DMS153 treated with DMSO at 0.1 percent for 48 hours (cell line): ENCODE results near the gene MYL6B.
A peak's percentile ranks its signal among the peaks of the same experiment; 100 is the strongest.
"Not testable (repeated sequence)": the region's sequence is repeated elsewhere in the genome, so short reads cannot be mapped to it uniquely, and the experiment has no call there.

Experiments used
- DNase-seq: peaks from one replicate; lab custom pipeline; 2025; ENCODE audit not compliant: unreplicated experiment; lab: John Stamatoyannopoulos, UW

Gene MYL6B

GRCh38 chr12:56151672-56152131, 685 bp upstream of the MYL6B start:
- peak; percentile 57 for DNase-seq

- no peak for DNase-seq
Measured at GRCh38 chr12:56152756-56153677, 630 bp downstream of the MYL6B start.

GRCh38 chr12:56153678-56154065, 1.3 kb downstream of the MYL6B start:
- no peak for DNase-seq

DNA sequence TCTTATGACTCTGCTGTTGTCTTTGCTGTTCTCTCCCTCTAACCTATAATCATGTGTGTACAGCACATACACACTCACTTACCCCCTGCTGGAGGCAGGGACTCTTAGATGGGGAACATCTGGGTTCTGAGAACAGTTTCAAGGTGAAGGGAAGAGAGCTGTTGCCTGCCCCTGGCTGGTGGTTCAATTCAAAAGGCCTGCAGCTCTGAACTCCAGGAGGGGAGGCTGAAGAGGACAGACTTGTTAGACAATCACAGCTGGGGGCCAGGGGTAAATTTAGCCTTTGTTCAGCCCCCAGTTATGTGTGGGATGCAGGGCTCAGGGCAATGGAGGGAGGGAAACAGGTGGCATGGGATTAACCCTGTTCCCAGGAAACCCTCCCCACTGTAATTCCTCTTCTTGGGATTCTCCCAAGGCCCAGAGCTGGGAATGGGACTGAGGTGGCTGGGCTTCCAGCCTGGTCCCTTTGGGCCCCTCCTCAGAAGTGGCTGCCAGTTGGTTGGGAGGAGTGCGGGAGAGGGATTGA, 1.9 kb downstream of the MYL6B start:
- DNase-seq = no peak

GRCh38 chr12:56154818-56155217, 2.4 kb downstream of the MYL6B start:
- DNase-seq = no peak

DNA sequence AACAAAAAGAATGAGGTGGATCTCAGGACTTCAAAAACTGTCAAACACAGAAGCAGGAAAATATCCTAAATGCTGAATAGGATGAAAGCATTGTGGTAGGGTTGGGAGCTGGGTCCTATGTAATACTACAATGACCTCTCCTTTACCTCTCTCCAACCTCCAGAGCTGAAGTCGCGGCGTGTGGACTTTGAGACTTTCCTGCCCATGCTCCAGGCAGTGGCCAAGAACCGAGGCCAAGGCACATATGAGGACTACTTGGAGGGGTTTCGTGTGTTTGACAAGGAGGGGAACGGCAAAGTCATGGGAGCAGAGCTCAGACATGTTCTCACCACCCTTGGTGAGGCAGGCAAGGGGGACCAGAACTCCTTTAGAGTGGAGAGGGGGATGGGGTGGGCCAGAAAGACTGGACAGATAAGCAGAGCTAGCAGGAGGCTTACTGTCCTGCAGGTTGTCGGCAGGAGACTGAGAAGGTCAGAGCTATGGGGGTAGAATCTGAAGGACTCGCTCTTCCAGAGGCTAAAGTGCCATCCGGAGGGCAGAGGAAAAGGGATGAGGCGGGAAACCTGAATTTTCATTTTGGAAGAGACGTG, 3.0 kb downstream of the MYL6B start:
- DNase-seq = no peak

DNA sequence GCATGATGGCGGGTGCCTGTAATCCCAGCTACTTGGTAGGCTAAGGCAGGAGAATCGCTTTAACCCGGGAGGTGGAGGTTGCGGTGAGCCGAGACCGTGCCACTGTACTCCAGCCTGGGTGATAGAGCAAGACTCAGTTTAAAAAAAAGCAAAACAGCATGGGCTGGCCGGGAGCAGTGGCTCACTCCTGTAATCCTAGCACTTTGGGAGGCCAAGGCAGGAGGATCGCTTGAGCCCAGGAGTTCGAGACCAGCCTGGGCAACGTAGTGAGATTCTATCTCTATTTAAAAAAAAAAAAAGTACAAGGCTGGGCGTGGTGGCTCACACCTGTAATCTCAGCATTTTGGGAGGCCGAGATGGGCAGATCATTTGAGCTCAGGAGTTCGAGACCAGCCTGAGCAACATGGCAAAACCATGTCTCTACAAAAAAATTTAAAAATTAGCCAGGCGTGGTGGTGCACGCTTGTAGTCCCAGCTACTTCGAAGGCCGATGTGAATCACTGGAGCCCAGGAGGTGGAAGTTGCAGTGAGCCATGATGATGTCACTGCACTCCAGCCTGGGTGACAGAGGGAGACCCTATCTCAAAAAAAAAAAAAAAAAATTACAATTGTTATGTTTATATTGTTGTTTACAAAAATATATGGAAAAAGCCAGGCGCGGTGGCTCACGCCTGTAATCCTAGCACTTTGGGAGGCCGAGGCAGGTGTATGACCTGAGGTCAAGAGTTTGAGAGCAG, 4.2 kb downstream of the MYL6B start:
- not testable (repeated sequence) for DNase-seq

DNA sequence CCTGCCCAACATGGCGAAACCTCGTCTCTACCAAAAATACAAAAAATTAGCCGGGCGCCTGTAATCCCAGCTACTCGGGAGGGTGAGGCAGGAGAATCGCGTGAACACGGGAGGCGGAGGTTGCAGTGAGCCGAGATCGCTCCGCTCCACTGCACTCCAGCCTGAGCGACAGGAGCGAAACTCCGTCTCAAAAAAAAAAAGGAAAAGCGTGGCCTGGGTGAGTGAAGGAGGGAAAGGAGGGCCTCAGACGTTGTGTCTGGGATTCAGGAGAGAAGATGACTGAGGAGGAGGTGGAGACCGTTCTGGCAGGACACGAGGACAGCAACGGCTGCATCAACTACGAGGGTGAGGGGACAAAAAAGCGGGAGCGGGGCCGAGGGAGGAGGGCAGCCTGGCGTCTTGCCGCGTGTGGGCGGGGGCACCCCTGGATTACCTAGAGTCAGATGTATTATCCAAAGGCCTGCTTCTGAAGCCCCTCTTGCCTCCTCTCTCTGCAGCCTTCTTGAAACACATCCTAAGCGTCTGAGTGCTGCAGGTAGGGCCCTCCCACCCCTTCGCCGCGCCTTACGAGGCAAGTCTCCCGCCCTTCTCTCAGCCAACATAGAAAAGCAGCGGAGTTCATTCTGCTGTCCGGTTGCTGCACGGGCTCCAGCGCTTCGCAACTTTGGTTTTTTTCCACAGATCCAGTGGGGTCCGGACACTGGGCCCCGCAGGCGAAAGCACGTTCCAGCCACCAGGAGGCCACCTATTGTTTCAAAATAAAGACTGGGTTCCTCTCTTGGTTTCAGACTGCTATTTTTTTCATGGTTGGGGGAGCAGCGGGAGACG, 5.0 kb downstream of the MYL6B start:
- DNase-seq = peak; percentile 87

DNA sequence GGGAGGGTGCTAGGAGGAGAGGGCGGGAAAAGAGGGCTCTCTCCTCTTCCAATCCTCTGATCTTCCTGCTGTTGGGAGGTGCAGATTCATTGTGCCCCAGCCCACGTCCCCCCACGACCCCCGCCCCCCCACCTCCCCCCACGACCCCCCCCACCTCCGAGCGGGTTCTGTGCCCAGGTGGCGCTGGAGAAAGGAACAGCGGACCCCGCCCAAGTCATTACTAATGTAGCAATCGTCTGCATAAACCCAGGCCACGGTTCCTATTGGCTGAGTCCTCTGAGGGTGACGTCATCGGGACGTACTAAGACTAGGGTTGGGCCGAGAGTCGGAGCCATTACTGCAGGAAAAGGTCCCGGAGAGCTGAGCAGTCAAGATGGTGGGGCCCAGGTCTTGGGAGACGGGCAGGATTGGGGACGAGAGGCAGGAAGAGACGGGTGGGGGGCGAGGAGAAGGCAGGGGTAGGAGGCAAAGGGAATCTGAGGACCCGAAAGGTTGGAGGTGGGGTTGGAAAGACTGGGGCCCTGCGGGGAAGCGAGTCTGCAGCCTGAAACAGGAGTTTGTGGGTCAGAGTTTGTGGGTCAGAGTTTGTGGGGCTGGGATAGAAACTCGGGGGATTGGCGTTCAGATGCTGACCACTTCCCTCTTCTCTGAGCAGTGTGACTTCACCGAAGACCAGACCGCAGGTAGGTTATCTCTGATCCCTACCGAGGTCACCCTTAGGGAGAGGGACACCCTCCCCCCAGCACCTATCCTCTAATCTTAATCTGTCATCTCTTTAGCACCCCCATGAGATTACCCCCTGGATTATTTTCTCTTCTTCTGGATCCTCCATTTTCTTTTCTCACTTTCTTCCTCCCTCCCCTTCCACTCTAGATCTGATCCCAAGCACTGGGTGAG, 5.9 kb downstream of the MYL6B start, which contains the start of gene MYL6:
Gene MYL6 (plus strand): TSS at position 331 of the 897 bp plus-strand sequence. CDS start 43 bp downstream, at position 374.
- peak; percentile 95 for DNase-seq

DNA sequence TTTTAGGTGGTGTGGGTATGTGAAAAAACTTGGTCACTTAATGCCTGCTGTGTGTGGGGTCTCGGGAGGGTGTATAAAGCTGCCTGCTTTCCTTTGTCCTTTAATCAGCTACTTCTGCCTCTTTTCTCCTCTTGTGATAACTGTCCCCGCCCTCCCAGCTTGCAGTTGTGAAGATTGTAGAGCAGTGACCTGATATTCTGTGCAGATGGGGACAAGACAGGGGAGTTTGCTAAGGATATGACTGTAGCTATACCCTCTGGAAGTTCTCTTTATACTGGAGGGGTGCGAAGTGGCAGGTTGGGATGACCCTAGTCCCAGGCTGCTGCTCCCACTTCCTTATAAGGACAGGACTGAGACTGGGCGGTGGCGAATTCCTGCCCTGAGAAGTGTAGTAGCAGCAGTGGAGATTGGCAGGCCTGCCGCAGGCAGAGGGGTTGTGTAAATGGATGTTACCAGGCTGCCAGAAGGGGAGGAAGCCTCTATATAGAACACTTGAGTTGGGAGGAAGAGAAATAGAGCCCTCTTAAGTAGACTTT, 6.6 kb downstream of the MYL6B start:
- no peak for DNase-seq

GRCh38 chr12:56159482-56160192, 7.2 kb downstream of the MYL6B start:
- DNase-seq = no peak

GRCh38 chr12:56160193-56160763, 7.9 kb downstream of the MYL6B start:
- DNase-seq = no peak

- no peak for DNase-seq
Measured at GRCh38 chr12:56160894-56161689, 8.7 kb downstream of the MYL6B start.

GRCh38 chr12:56161690-56162351, 9.4 kb downstream of the MYL6B start:
- no peak for DNase-seq

GRCh38 chr12:56162468-56163290, 10.3 kb downstream of the MYL6B start:
- no peak for DNase-seq
